GM18868 (cell line): ENCODE data around the gene ZNF860.
"Not testable (repeated sequence)": the region's sequence is repeated elsewhere in the genome, so short reads cannot be mapped to it uniquely, and the experiment has no call there.

ENCODE experiments used
- ATAC-seq: cut with Tn5 transposase; IDR thresholded peaks from one replicate; pipeline ENCODE4 v1.9.1; 2021; ENCODE audit warnings: mild to moderate bottlenecking, moderate library complexity; ENCODE audit not compliant: unreplicated experiment

ZNF860 gene

GRCh38 chr3:31960793-31961431 lies 20.6 kb upstream of the ZNF860 start:
- ATAC-seq: no peak

- ATAC-seq: no peak
These were observed 18.7 kb upstream of the ZNF860 start for GRCh38 chr3:31962801-31963205.

GRCh38 chr3:31966978-31967591 lies 14.5 kb upstream of the ZNF860 start:
- no peak for ATAC-seq

GRCh38 chr3:31967592-31967991 lies 14.0 kb upstream of the ZNF860 start:
- ATAC-seq: no peak

- ATAC-seq: no peak
These were observed 13.1 kb upstream of the ZNF860 start for GRCh38 chr3:31968369-31968926.

GRCh38 chr3:31968927-31969418 lies 12.6 kb upstream of the ZNF860 start:
- ATAC-seq: no peak

GRCh38 chr3:31971607-31972006 lies 9.9 kb upstream of the ZNF860 start:
- no peak for ATAC-seq

DNA sequence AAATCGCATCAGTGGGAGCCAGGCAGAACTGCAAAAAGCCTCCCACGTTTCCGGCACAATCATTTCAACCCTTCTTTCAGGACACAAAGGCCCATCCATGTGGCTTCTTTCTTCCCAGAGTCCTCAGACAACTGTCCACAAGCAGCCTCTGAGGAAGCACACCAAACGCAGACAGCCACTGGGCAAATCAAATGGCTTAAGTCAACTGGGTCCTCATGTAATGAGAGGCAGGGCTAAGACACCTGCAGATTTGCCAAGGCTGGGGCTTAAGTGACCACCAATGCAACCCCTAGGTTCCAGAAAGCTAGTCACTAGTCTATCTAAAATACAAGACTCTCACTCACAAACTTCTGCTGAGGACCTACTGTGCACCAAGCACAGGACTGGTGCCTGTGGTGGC lies 8.5 kb upstream of the ZNF860 start:
- ATAC-seq: no peak

DNA sequence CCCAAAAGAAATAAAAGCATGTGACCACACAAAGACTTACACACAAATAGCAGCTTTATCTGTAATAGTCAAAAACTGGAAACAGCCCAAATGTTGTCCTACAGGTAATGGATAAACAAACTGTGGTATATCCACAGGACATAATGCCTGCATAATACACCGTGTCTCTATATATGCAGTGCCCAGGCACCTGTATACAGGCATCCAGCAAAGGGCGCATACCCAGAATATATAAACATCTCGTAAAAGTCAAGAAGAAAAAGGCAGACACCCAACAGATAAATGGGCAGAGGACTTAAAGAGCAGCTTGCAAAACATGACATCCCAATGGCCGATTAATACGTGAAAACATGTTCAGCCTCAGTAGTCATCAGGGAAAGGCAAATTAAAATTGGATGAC lies 7.7 kb upstream of the ZNF860 start:
- no peak for ATAC-seq

DNA sequence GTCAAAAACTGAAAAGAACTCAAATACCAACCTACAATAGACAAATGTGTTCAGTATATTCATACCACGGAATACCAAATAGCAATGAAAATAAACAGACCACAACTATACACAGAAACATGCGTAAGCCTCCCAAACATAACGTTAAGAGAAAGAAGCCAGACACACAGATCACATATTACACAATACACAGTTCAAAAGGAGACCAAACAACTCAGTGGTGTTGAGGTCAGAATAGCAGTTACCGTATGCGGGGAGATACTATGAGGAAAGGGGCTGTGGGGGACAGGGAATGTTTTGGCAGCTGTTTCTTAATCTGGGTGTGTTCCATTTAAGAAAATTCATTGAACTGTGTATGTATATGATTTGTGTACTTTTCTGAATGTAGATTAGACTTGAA lies 7.1 kb upstream of the ZNF860 start:
- no peak for ATAC-seq

GRCh38 chr3:31974964-31975363 lies 6.6 kb upstream of the ZNF860 start:
- no peak for ATAC-seq

GRCh38 chr3:31976302-31976701 lies 5.2 kb upstream of the ZNF860 start:
- ATAC-seq: no peak

DNA sequence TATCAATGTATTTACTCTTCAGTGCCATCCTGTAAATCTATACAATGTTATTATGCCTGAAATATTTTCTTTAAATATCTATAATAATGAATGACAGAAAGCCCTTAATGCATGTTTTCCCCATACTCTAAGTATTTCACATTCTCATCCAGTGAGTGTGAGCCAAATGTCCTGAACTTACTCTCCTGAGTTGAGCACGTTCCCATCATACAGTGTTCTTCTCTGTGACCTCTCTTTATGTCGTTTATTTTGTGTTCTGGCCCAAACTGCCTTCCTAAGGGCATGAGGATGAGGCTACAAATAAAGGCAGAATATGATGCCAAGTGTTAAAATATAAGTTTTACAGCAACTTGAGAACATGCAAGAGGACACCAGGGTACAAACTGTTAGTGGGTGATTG lies 3.8 kb upstream of the ZNF860 start:
- no peak for ATAC-seq

DNA sequence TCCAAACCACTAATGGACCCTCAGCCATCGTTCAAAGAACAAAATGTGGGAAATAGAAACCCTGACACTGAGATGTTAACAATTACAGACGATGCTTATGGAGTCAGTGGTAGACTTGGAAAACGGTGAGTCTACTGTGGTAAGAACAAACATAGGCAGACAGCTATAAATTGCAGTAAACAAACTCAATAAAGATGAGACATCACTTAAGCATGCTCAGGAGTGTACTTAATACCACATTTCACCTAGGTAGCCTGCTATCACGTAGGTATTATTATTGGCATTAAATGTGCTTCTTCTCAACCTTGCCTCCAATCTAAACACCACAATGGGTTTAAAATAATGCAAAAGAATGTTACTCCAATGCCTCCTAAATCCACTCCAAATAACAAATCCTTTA lies 3.0 kb upstream of the ZNF860 start:
- no peak for ATAC-seq

DNA sequence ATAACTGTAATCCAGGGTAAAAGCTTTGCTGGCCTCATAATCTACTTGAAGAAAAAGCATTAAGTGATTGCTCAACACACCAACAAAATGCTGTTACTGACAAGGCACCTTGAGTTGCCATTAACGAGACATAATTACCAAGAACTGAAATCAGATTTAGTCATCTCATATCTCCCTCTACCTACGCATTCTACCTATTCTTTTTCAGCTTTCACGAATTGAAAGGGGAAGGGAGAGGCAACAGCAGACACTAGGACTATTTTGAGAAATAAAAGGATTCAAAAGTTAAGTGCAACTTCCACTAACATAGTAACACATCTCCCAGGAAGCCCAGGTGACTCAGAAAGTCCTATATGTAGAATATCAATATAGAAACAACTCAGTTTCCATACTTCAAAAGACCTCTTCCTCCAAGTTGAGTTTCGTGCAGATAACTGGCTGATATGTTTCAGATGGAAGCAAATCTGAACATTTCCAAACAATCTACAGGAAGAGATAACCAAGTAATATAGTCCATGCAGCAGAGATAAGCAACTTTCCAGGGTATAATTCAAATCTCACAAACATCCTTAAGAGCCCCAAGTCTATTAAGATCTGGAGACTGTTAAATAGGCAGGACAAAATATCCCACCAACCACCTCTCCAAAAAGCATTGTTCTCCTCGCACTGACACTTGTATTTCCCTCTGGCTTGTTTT lies 2.4 kb upstream of the ZNF860 start:
- ATAC-seq: peak; percentile 56

DNA sequence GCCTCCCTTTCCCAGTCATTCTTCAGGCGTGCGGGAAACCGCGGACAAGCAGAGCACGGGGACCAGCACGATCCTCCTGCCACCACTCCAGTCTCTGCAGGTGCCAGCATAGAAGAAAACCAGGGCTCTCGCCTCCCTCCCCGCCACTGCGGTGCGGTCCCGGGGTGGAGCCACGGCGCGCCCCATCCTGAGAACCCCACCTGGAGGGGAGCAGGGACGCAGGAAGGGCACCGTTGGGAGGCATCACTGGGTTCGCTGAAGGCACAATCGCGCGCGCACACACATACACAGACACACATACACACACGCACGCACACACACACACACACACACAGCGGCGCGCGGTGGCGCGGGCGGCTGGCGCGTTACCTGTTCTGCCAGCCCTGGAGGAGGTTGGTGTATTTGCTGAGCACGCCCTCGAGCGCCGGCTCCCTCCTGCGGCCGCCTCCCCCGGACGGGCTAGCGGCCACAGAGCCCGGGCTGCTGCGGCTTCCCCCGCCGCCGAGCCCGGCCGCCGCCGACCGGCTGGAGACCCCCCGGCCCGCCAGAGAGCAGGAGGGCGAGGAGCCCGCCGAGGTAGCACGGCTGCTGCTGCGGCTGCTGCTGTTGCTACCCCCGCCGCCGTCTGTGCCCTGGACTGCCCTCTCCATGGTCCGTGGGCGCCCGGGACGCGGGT lies 882 bp upstream of the ZNF860 start:
- no peak for ATAC-seq

DNA sequence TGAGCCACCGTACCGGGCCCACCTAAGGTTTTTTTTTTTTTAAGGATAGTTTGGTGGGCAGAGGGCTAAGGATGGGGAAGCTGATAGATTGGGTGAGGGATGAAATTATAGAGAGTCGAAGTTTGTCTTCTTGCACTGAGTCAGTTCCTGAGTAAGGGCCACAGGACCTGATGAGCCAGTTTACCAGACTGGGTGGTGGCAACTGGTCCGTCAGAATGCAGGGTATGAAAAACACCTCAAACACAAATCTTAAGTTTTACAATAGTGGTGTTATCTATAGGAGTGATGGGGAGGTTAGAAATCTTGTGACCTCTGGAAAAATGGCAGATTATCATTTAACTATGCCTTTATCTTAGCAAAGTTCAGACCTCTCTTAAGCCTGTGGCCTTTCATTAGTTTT lies 2.8 kb downstream of the ZNF860 start:
- no peak for ATAC-seq

GRCh38 chr3:31985831-31986230 lies 4.3 kb downstream of the ZNF860 start:
- no peak for ATAC-seq

DNA sequence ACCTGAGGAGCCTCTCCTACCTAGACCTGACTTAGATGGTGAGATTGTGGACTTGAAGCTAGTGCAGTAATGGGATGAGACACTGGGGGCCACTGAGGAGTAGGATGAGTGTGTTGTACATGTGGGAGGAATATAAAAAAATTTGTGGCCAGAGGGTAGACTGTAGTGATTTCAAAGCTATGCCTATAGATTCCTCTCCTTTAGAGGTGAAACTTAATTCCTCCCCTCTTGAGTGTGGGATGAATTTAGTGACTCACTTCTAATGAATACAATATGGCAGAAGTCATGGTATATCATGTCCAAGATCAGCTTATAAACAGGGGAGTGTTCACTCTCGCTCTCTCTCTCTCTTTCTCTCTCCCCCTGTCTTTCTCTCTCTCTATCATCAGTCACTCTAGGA lies 6.7 kb downstream of the ZNF860 start:
- ATAC-seq: no peak

DNA sequence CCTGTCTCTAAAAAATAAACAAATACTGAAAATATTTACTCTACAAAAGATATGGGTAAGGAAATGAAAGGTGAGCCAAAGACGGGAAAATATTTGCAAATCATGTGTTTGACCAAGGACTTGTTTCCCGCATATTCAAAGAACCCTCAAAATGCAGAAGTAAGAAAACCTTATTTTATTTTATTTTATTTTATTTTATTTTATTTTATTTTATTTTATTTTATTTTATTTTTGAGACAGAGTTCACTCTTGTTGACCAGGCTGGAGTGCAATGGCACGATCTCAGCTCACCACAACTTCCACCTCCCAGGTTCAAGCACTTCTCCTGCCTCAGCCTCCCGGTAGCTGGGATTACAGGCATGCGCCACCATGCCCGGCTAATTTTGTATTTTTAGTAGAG lies 11.4 kb downstream of the ZNF860 start:
- ATAC-seq: not testable (repeated sequence)

DNA sequence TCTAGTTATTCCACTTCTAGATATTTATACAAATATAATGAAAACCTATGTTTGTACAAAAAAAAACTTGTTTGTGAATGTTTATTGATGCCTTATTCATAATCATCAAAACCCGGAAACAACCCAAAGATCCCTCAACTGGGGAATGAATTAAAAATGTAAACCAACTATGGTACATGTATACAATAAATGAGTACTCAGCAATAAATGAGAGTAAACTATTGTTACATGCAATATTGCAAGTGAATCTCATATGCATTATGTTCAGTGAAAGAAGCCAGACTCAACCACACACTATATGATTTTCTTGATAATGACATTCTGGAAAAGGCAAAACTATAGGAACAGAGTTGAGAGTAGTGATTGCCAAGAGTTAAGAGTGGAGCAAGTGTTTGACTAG lies 12.3 kb downstream of the ZNF860 start:
- no peak for ATAC-seq
